B cell (primary cell): ENCODE data around the gene TCAIM.

Source experiments
- EZH2 ChIP-seq: IDR thresholded peaks from 2 replicates; pipeline ENCODE4 v1.6.1; 2012; ENCODE audit warnings: borderline replicate concordance, low read depth, mild to moderate bottlenecking, moderate library complexity, low read length; ENCODE audit not compliant: insufficient read depth, poor library complexity, severe bottlenecking
- TF ChIP-seq, protein P1 (sequence below): fragments of 200-600 bp; IDR thresholded peaks from one replicate; pipeline ENCODE4 v1.8.0; 2022; ENCODE audit warnings: antibody characterized with exemption, mild to moderate bottlenecking

- TF ChIP-seq, protein P1, sequence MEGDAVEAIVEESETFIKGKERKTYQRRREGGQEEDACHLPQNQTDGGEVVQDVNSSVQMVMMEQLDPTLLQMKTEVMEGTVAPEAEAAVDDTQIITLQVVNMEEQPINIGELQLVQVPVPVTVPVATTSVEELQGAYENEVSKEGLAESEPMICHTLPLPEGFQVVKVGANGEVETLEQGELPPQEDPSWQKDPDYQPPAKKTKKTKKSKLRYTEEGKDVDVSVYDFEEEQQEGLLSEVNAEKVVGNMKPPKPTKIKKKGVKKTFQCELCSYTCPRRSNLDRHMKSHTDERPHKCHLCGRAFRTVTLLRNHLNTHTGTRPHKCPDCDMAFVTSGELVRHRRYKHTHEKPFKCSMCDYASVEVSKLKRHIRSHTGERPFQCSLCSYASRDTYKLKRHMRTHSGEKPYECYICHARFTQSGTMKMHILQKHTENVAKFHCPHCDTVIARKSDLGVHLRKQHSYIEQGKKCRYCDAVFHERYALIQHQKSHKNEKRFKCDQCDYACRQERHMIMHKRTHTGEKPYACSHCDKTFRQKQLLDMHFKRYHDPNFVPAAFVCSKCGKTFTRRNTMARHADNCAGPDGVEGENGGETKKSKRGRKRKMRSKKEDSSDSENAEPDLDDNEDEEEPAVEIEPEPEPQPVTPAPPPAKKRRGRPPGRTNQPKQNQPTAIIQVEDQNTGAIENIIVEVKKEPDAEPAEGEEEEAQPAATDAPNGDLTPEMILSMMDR: no peak
- no peak for TF ChIP-seq EZH2
These were observed 36.8 kb upstream of the TCAIM start for GRCh38 chr3:44301746-44302145.
